GM18858 (cell line): Measurements from ENCODE around the gene SLC48A1.
"Not testable (repeated sequence)": the region's sequence is repeated elsewhere in the genome, so short reads cannot be mapped to it uniquely, and the experiment has no call there.

Experiments used
- ATAC-seq: cut with Tn5 transposase; IDR thresholded peaks from one replicate; pipeline ENCODE4 v1.9.1; 2021; ENCODE audit not compliant: unreplicated experiment

SLC48A1 gene

GRCh38 chr12:47808050-47808449, 35.0 kb downstream of the SLC48A1 start:
- no peak for ATAC-seq

GRCh38 chr12:47808574-47809365, 35.7 kb downstream of the SLC48A1 start:
- ATAC-seq = no peak

GRCh38 chr12:47809518-47809917, 36.5 kb downstream of the SLC48A1 start:
- not testable (repeated sequence) for ATAC-seq

GRCh38 chr12:47811072-47811396, 38.0 kb downstream of the SLC48A1 start:
- ATAC-seq = no peak

GRCh38 chr12:47811581-47812484, 38.8 kb downstream of the SLC48A1 start:
- ATAC-seq = no peak

- ATAC-seq = peak; percentile 48
Measured at GRCh38 chr12:47812797-47813510, 39.9 kb downstream of the SLC48A1 start.

GRCh38 chr12:47813511-47814196, 40.6 kb downstream of the SLC48A1 start:
- ATAC-seq = peak; percentile 30

GRCh38 chr12:47814539-47815170, 41.6 kb downstream of the SLC48A1 start:
- no peak for ATAC-seq

- not testable (repeated sequence) for ATAC-seq
Measured at GRCh38 chr12:47815447-47815846, 42.4 kb downstream of the SLC48A1 start.

GRCh38 chr12:47816403-47817271, 43.6 kb downstream of the SLC48A1 start:
- no peak for ATAC-seq

- no peak for ATAC-seq
Measured at GRCh38 chr12:47817272-47818006, 44.4 kb downstream of the SLC48A1 start.

GRCh38 chr12:47818007-47818376, 45.0 kb downstream of the SLC48A1 start:
- no peak for ATAC-seq

GRCh38 chr12:47818467-47819137, 45.6 kb downstream of the SLC48A1 start:
- ATAC-seq = no peak

GRCh38 chr12:47819138-47819895, 46.3 kb downstream of the SLC48A1 start:
- ATAC-seq = no peak

GRCh38 chr12:47819896-47820630, 47.0 kb downstream of the SLC48A1 start, which contains the start of gene HDAC7:
TSS of gene HDAC7 (minus strand) at chr12:47819903. CDS start at chr12:47819785, 118 bp downstream.
- no peak for ATAC-seq

- ATAC-seq = no peak
Measured at GRCh38 chr12:47820631-47821345, 47.8 kb downstream of the SLC48A1 start.
